ENCODE measurements around the gene SP100.
"Not testable (repeated sequence)": the region's sequence is repeated elsewhere in the genome, so short reads cannot be mapped to it uniquely, and the experiment has no call there.

The SP100 gene

DNA sequence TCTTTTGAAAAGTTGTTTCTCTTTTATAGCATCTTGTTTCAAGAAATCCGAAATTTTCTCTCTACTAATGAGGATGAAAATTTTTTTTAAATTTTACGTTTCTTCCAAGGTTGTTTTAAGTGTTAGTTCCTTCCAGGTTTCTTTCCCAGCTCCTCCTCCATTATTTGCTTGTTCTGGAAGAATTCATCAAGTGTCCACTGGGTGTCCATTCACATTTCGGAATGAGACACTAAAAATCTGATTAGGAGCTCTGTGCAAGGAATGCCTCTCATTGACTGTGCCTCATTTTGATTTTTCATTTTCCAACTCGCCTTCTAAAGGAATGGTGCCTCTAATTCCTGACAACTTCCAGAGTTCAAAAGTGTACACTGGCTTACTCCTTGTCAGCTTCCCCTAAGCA is 6.1 kb downstream of the SP100 start:
- DNase-seq, result no peak

DNA sequence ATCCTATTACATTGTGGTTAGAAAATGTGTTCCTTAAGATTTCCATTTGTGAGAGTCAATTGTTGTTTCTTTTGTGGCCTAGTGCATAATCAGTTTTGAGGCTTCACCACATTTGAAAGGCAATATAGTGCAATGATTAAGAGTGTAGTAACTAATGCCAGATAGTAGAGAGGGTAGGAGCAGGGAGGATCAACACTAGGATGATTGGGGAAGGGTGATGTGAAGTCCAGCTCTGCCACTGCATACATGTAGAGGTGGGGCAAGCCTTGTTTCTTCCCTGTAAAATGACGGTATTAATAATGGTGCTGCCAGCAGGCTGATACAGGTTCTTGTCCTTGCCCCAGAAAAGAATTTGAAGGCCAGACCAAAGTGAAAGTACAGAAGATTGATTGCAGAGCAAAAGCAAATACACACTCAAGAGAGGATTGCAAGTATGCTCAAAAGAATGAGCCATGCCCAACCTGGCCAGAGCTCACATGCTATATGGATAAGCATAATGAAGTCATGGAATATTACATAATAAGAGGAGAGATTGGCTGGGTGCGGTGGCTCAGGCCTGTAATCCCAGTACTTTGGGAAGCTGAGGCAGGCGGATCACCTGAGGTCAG is 8.0 kb downstream of the SP100 start:
- DNase-seq, result no peak

DNA sequence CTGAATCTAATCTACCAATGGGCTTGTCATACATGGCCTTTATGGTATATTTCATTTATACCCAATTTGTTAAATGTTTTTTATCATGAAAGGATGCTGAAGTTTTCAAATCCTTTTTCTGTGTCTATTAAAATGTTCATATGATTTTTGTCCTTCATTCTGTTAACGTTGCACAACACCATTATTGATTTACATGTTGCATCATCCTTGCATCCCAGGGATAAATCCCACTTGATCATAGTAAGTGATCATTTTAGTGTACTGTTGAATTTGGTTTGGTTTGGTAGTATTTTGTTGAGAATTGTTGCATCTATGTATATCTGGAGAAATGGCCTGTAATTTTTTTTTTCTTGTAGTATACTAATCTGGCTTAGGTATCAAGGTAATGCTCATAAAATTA is 9.4 kb downstream of the SP100 start:
- no peak for DNase-seq

DNA sequence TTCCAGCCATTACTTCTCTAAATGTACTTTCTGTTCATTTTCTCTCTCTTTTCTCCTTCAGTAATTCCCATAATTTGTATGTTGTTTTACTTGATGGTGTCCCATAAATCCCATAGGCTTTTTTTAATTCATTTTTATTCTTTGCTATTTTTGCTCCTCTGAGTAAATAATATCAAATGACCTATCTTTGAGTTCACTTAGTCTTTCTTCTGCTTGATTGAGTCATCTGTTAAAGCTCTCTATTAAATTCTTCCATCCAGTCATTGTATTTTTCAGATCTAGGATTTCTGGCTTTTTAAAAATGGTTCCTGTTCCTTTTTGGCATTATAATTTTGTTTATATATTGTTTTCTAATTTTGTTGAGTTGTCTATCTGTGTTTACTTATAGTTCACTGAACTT is 13.5 kb downstream of the SP100 start:
- DNase-seq, result no peak

DNA sequence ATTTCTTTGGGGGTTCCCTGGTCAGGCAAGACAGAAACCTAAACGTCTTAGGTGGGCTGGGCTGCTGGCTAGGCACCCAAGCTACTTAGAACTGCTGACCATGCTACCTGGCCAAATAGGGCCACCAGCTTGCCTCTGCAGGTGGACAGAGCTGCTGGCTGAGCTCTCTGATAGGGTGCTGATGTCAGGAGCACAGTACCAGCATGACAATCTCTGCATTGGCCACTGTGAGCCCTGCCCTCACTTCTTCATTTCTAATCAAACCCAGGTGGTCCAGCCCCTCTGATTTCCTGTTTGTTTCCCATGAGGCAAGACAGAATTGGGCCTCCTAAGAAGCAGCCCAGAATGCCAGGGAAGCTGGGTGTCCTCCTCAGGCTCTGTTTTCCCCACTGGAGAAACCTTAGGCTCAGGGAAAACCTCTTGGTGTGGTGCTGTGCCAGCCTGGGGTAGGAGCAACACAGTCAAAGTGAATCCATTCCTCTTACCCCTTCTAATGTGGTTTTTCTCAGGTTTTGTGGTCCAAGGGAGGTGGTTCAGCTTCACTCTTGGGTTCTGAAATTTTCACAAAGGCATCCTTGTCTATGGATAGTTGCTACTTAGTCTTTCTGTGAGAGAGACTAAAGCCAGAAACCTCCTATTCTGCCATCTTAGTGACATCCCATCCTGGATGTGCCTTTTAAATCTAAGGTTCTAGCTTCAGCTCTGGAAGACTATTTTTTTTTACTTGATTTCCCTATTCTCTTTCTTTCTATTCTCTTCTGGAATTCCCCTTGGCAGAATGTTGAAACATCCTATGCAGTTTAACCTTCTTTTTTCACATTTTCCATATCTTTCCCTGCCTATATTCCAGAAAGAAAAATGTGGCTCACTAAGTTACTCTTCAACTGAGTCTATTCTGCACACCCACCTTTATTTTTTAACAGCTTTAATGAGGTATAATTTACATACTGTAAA is 15.2 kb downstream of the SP100 start:
- DNase-seq, result no peak

DNA sequence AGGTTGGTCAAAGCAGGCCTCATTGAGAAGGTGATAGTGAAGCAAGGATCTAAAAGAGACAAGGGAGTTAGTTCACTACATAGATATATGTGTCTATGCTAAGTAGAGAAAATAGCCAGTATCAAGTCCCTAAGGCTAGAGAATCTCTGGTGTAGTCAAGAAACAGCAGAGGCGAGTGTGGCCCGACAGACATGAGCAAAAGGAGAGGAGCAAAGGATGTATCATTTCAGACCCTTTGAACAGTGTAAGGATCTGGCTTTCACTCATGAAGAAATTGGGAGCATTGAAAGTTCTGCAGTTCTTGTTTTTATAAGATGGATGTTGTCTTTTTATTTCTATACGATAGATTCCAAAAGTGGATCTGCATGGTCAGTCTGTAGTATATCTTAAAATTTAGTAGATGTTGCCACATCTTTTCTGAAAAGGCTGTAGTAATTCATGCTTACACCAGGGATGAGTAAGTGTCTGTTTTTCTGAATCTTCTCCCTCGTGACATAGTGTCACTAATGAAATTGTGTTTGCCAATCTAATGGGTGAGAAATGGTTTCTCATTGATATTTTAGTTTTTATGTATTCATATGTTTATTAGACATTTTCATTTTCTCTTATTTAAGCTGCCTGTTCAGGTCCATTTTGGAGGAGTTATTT is 18.8 kb downstream of the SP100 start:
- no peak for DNase-seq

DNA sequence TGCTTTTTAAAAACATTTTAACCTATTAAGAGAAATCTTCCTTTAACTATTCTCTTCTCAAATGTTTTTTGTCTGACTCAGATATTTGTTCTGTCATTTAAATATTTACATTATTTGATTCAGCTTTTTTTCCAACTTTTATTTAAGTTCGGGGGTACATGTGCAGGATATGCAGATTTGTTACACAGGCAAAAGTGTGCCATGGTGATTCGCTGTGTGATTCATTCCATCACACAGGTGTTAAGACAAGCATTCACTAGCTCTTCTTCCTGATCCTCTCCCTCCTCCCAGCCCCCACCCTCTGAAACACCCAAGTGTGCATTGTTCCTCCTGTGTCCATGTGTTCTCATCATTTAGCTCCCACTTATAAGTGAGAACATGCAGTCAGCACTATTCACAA is 19.4 kb downstream of the SP100 start:
- no peak for DNase-seq

DNA sequence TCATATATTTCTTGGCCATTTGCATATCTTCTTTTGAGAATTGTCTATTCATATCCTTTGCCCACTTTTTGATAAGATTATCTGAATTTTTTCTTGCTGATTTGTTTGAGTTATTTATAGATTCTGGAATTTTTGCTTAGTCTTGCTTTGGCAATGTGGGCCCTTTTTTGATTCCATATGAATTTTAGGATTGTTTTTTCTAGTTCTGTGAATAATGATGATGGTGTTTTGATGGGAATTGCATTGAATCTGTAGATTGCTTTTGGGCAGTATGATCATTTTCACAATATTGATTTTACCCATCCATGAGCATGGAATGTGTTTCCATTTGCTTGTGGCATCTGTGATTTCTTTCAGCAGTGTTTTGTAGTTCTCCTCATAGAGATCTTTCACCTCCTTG is 23.1 kb downstream of the SP100 start:
- not testable (repeated sequence) for DNase-seq

DNA sequence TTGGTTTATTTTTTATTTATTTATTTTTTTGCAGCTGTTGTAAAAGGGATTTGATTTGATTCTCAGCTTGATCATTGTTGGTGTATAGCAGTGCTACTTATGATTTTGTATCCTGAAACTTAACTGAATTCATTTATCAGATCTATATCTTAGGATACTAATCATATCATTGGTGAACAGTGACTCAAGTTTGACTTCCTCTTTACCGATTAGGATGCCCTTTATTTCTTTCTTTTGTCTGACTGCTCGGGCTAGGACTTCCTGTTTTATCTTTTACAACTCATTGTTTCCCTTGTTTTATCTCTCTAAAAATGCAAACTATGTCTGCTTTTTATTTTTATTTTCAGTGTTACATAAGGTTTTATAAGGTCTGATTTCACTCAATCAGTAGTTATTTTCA is 23.6 kb downstream of the SP100 start:
- no peak for DNase-seq

DNA sequence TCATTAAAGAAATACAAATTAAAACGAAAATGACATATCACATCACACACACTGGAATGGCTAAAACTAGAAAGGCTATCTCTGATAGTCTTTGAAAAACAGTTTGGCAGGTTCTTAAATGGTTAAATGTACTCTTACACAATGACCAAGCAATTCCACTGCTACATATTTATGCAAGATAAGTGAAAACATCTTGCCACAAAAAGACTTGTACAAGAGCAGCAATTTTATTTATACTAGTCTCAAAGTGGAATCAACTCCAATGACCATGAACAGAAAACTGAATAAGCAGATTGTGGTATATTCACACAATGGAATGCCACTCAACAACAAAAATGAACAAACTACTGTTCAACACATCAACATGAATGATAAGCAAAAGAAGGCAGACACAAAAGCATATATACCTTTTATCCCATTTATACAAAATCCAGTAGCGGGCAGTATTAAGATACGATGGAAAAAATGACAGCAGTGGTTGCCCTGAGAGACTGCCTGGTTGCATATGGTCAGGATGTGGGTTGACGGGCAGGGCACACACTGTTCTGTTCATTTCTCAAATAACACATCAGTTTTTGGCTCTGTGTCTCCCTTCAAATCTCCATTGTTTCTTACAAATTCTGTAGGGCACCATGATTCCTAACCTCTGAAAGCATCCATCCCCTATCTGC is 25.4 kb downstream of the SP100 start:
- DNase-seq, result no peak

DNA sequence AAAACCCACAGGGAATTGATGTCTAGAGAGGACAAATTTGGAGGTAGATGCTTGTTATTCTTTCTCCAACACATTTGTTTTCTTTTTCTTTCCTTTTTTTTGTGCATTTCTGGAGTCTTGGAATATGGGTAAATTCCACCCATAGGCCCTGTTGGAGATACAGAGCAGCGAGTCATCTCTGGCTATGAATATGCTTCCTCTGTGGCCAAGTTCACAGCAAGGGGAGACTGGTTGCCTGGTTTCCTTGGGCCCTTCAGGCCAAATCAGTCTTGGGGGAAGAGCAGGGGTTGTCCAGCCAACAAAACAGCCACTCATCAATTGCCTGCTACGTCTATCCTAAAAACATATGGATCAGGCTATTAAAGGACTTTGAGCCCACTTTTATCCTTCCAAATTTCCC is 27.5 kb downstream of the SP100 start:
- DNase-seq, result no peak

DNA sequence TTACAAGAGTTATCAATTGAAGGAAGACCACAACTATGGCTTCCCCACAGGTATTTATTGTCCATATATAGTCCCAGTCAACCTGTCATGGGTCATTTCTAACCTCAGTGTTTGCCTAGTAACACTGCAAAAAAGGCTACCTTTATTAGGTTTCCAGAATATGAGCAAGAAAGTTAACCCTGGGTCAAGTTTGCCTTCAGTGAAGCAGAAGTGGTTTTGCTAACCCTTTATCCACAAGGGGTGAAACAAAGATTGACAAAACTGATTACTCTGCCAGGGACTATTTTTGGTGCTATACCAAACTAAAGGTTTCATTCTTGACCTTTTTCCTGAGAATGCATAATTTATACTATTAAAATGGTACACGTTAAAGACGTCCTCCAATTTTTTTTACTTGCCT is 28.8 kb downstream of the SP100 start:
- DNase-seq, result no peak

DNA sequence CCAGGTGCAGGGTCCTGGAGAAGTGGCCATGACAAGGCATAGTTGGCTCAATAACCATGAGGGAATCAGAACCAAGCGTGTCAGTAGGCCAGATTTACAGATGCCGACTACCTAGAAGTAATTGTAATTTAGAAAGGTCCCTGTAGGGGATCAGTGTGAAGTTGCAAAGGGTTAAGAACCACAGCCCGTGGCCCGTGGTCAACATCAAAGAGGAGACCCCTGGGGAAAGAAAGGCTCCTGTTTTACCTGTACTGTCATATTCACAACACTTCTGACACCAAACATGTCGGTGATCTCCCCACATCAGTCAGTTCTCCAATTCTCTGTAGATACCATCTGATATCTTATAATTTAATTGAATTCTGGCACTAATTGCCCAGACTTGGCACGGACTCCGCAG is 31.0 kb downstream of the SP100 start:
- no peak for DNase-seq

DNA sequence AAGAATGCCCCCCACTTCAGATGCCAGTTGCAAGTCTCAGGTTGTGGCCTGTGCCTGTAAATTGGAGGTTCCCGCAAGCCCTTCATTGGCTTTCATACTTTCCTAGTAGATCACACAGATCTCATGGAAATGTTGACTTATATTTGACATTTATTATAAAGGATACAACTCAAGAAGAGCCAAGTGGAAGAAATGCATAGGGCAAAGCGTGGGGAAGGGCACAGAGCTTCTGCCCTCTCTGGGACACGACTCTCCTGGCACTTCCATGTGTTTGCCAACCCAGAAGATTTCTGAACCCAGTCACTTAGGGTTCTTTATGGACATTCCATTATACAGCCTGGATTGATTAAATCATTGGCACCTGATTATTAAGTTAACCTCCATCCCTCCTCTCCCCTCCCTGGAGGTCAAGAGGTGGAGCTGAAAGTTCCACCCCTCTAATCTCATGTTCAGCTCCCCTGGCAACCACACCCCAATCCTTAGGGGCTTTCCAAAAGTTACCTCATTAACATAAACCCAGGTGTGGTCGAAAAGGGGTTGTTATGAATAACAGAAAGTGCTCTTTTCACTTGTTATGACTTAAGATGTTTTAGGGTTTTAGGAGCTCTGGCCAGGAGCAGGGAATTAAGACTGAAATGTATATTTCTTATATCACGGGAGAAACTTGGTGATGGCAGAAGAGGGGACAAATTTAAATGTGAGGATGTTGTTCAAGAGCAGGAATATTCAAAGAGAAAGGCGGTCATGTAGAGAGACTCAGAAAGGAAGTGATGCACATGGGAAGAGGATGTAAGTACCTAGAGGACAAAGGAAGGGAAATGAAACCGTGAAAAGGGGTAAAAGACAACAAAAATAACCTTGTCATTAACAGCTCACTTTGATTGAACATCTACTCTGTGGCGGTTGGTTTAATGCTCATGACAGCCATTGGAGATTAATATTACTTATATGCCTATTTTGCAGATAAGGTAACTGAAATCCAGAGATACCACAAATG is 31.8 kb downstream of the SP100 start:
- DNase-seq, result no peak

DNA sequence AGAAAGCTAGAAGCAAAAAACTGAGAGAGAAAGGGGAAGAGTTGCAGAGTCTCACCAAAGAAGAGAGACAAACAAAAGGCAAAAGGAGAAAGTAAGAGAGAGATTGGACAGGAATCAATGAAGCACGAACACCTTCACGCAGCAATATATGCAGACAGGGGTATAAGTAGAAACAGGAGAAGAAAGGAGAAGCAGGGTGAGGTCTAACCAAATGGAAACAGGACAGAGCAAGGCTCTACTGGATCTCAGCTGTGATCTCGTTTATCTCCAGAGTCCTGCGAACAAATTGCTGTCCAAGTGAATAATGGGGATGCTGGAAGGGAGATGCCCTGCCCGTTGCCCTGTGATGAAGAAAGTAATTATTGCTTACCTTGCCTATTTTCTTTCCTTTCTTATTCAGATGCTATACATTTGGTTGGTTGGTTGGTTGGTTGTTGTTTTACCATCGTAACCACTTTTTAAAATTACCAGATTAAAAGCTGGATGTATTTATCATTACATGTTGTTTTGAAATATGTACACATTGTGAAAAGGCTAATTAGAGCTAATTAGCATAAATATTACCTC is 34.0 kb downstream of the SP100 start:
- DNase-seq, result no peak

DNA sequence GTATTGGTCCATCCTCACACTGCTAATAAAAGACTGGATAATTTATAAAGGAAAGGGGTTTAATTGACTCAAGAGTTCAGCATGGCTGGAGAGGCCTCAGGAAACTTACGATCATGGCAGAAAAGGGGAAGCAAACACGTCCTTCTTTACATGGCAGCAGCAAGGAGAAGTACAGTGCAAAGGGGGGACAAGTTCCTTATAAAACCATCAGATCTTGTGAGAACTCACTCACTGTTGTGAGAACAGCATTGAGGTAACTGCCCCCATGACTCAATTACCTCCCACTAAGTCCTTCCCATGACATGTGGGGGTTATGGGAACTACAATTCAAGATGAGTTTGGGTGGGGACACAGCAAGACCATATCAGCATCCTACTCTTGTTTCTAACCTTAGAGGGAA is 37.0 kb downstream of the SP100 start:
- DNase-seq, result no peak

DNA sequence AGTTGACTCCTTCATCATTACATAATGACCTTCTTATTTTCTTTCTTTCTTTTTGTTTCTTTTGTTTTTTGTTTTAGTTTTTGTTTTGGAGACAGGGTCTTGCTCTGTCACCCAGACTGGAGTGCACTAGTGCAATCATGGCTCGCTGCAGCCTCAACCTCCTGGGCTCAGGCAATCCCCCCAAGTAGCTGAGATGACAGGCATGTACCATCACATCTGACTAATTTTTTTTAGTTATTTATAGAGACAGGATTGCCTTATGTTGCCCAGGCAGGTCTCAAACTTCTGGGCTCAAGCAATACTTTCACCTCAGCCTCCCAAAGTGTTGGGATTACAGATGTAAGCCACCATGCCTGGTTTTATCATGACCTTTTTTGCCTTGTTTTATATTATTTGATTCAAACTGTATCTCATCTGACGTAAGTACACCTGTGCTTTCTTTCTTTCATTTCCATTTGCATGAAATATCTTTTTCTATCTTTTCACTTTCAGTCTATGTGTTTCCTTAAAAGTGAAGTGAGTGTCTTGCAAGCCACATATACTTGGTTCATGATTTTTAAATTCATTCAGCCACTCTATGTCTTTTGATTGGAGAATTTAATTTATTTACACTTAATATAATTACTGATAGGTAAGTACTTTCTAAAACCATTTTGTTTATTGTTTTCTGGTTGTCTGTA is 39.1 kb downstream of the SP100 start:
- no peak for DNase-seq

DNA sequence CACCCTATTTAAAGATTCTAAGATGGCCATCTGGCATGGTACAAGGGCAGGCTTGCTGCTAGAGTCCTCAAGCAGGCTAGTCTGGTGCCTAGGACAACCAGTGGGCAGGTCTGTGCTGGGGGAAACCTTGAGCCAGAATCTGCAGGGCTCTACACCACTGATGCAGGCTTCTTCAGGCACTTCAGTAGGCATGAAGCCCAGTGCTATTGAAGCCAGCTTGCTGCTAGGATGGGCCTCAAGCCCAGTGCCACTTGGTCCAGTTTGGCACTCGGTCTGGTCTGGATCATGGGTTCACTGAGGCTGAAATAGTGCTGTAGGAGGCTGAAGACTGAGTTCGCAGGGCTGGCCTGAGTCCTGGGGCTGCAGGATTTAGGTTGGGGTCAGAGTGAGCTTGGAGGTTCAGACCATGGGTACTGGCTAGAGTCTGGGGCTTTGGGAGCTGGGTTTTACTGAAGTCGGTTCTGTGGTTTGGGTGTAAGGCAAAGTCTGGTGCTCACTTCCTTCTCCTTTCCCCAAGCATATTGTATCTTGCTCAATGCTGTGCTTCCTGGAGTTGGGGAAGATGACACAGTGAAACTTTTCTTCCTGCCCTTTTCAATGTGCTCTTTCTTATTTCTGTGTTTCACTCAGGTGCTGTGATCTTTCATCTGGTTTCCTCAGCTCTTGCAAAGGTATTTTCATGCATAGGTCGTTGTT is 41.2 kb downstream of the SP100 start:
- DNase-seq, result no peak

DNA sequence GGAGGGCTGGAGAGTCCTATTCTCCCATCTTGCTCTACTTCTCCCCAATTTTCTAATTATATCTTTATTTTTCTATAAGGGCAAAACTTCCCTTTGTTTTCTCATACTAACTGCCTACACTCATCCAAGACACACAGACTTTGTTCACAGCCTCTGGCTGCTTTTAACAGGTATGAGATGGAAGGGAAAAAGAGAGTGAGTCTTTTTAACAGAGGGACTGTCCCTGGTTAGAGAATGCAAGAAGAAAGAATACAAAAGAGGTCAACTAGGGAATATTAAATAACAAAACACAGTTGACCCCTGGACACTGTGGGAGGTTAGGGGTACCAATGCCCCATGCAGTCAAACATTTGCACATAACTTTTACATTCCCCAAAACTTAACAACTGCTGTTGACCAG is 41.8 kb downstream of the SP100 start:
- DNase-seq, result no peak

DNA sequence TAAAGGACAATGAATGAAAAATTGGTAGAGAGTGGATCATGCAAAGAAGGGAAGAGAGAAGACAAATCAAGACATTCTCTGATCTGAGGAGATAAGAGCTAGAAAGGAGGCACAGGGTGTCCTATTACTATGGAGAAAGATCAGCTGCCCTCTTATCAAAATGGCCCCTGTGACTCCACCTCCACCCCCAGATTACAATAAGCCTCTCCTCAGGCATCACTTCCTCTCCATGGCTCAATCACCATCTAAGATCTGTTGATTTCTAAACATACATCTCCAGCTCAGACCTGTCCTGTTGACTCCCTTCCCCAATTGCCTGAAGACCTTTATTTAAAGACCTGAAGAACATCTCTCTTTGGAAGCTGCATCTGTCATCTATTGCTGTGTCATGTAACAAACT is 43.2 kb downstream of the SP100 start:
- no peak for DNase-seq

DNA sequence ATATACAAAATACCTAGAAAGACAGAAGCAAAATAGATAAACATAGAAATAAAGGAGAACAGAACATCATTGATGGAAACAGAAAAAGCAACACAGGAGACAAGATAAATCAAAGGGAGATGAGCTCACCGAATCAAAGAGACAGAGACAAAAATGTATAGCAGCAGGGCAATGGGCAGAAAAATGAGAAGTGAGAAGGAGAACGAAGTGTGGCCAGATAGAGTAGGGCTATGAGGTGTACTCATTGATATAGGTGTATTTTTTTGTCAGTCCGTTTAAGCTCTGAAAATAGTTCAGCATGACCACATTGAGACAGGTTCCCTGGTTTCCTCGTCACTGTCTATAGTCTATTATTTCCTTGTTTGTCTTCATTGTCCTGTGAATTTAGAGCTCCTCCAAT is 55.1 kb downstream of the SP100 start:
- no peak for DNase-seq
